ENCODE measurements around the gene MDC1.
A peak's percentile ranks its signal among the peaks of the same experiment; 100 is the strongest.
"Not testable (repeated sequence)": the region's sequence is repeated elsewhere in the genome, so short reads cannot be mapped to it uniquely, and the experiment has no call there.

Gene MDC1

DNA sequence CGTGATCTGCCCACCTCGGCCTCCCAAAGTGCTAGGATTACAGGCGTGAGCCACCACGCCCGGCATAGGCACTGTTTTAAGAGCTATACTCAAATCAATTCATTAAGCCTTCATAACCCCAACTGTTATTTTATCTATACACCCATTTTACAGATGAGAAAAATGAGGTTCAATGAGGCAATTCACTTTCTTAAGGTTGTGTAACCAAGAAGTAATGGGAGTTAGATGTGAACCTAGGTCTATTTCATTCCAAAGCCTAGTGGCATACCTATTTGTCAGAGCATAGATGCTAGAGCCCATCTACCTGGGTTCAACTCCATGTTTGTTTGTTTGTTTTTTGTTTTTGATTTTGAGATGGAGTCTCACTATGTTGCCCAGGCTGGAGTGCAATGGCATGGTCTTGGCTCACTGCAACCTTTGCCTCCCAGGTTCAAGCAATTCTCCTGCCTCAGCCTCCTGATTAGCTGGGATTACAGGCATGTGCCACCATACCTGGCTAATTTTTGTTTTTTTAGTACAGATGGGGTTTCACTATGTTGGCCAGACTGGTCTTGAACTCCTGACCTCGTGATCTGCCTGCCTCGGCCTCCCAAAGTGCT, 39.4 kb upstream of the MDC1 start:
- not testable (repeated sequence) for H3K9me3 ChIP-seq (ENCODE audit: control insufficient read depth, insufficient read depth, low read depth, low read length); H3K36me3 ChIP-seq (ENCODE audit: control insufficient read depth in 2 of 2, insufficient read depth in 1 of 2, low read length in 2 of 2); H3K27ac ChIP-seq (ENCODE audit: extremely low read depth, low read depth, low read length); H3K4me3 ChIP-seq (ENCODE audit: low read depth, low read length)
- CTCF ChIA-PET = interaction anchor here (0.9 to 1.3 kb wide), 4 partner anchors 10 to 78 kb away, joined by 3 to 5 read pairs (median 4); no protein-coding TSS in a partner anchor
- TF ChIP-seq ZNF121 (tag by site-specific recombination; IDR thresholded peaks at IDR 0.05) = peak; percentile 81; the same call in 1 of the 2 replicates
- POLR2A ChIA-PET = interaction anchor here (1.0 to 1.7 kb wide), 2 partner anchors 13 to 25 kb away, joined by 4 to 16 read pairs; partner anchors contain the start of gene IER3
- H3K4me1 ChIP-seq (ENCODE audit: control insufficient read depth, insufficient read depth, low read length) = peaks cover 17% of the 10 kb centered on the region

- CTCF ChIA-PET = no interaction called here
These were observed 37.5 kb upstream of the MDC1 start for GRCh38 chr6:30754631-30755030.

DNA sequence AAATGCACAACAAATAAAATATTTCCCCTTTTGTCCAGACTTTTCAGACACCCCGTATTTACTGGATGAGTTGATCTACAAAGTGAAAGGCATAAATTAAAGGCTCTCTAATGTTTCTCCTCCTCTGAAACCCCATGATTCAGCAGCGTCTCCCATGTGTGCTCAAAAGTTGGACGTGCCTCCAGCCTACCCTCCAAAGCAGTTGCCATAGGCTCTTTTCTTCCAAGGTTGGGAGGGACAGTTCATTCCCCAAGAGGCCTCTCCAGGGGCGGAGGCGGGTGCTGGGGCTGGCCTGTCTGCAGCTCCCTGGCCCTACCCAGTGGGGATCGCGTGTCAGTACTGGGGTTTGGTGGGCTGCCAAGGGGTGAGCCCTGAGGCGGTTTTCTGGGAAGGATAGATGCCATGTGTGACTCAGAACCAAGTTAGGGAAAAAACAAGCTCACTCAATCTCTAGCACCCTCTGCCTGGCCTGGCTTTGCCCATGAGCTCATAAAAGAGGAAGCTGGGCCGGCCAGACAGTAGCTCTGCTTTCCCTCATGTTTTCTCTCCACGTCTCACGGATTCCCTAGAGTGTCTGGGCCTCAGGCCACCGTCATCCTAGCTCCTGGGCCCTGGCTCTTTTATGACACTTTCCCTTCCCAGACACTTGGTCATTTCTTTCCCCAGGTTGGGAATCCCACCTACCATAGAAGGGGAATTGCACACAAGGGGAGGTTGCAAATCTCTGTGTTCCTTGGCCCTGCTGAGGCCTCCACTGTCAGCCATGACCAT, 35.3 kb upstream of the MDC1 start:
- Histone ChIP-seq H3K27ac (ENCODE audit: extremely low read depth, low read depth, low read length) (peak overlapping the region; percentile 98), H3K4me3 (ENCODE audit: low read depth, low read length) (no peak overlapping the region), H3K9me3 (ENCODE audit: control insufficient read depth, insufficient read depth, low read depth, low read length) (no peaks in the 10 kb centered on the region), H3K4me1 (ENCODE audit: control insufficient read depth, insufficient read depth, low read length) (peaks cover 19% of the 10 kb centered on the region), H3K36me3 (ENCODE audit: control insufficient read depth in 2 of 2, insufficient read depth in 1 of 2, low read length in 2 of 2) (no peaks in the 10 kb centered on the region)
- CTCF ChIA-PET = interaction anchor here (0.6 to 2.2 kb wide), 19 partner anchors 9 to 335 kb away, joined by 3 to 20 read pairs (median 4); partner anchors contain the start of gene DHX16
- POLR2A ChIA-PET = interaction anchor here (0.5 to 2.5 kb wide), 27 partner anchors 9 to 155 kb away, joined by 3 to 84 read pairs (median 6); partner anchors contain the start of genes DDR1, DHX16, FLOT1 and GTF2H4
- TF ChIP-seq ZNF513 (tag by site-specific recombination; IDR thresholded peaks at IDR 0.05) = no peak
- TF ChIP-seq ZNF791 (tag by site-specific recombination; IDR thresholded peaks at IDR 0.05) = no peak
- no peak for TF ChIP-seq ZNF704 (tag by site-specific recombination; IDR thresholded peaks at IDR 0.05)
- TF ChIP-seq, protein P1, sequence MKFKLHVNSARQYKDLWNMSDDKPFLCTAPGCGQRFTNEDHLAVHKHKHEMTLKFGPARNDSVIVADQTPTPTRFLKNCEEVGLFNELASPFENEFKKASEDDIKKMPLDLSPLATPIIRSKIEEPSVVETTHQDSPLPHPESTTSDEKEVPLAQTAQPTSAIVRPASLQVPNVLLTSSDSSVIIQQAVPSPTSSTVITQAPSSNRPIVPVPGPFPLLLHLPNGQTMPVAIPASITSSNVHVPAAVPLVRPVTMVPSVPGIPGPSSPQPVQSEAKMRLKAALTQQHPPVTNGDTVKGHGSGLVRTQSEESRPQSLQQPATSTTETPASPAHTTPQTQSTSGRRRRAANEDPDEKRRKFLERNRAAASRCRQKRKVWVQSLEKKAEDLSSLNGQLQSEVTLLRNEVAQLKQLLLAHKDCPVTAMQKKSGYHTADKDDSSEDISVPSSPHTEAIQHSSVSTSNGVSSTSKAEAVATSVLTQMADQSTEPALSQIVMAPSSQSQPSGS (tag by site-specific recombination; IDR thresholded peaks at IDR 0.05; ENCODE audit: low read depth) = peak; percentile 25; the same call in 1 of the 2 replicates
- TF ChIP-seq, protein P2, sequence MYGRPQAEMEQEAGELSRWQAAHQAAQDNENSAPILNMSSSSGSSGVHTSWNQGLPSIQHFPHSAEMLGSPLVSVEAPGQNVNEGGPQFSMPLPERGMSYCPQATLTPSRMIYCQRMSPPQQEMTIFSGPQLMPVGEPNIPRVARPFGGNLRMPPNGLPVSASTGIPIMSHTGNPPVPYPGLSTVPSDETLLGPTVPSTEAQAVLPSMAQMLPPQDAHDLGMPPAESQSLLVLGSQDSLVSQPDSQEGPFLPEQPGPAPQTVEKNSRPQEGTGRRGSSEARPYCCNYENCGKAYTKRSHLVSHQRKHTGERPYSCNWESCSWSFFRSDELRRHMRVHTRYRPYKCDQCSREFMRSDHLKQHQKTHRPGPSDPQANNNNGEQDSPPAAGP (tag by site-specific recombination; IDR thresholded peaks at IDR 0.05) = peak; percentile 91; the same call in 1 of the 2 replicates
- no peak for TF ChIP-seq ZSCAN16 (tag by site-specific recombination; IDR thresholded peaks at IDR 0.05)
- TF ChIP-seq, protein P3, sequence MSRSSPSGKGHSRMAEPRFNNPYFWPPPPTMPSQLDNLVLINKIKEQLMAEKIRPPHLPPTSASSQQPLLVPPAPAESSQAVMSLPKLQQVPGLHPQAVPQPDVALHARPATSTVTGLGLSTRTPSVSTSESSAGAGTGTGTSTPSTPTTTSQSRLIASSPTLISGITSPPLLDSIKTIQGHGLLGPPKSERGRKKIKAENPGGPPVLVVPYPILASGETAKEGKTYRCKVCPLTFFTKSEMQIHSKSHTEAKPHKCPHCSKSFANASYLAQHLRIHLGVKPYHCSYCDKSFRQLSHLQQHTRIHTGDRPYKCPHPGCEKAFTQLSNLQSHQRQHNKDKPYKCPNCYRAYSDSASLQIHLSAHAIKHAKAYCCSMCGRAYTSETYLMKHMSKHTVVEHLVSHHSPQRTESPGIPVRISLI (tag by site-specific recombination; IDR thresholded peaks at IDR 0.05) = peak; percentile 97
- no peak for TF ChIP-seq ZBTB1 (tag by site-specific recombination; IDR thresholded peaks at IDR 0.05)
- TF ChIP-seq ZNF777 (tag by site-specific recombination; IDR thresholded peaks at IDR 0.05; ENCODE audit: borderline replicate concordance) = no peak

More at GRCh38 chr6:30754631-30755030, 37.5 kb upstream of the MDC1 start:
- Histone ChIP-seq H3K4me1 (ENCODE audit: control insufficient read depth, insufficient read depth, low read length) (peaks cover 17% of the 10 kb centered on the region), H3K4me3 (ENCODE audit: low read depth, low read length) (no peak overlapping the region), H3K27ac (ENCODE audit: extremely low read depth, low read depth, low read length) (no peak overlapping the region), H3K9me3 (ENCODE audit: control insufficient read depth, insufficient read depth, low read depth, low read length) (no peaks in the 10 kb centered on the region), H3K36me3 (ENCODE audit: control insufficient read depth in 2 of 2, insufficient read depth in 1 of 2, low read length in 2 of 2) (no peaks in the 10 kb centered on the region)
- TF ChIP-seq ZNF394 (tag by site-specific recombination; IDR thresholded peaks at IDR 0.05; ENCODE audit: borderline replicate concordance) (no peak), ZNF549 (tag by site-specific recombination; IDR thresholded peaks at IDR 0.05) (no peak), ZNF654 (tag by site-specific recombination; IDR thresholded peaks at IDR 0.05; ENCODE audit: low read depth) (no peak), ZSCAN23 (tag by site-specific recombination; IDR thresholded peaks at IDR 0.05) (no peak), ZNF398 (tag by site-specific recombination; IDR thresholded peaks at IDR 0.05) (no peak), ZNF792 (tag by site-specific recombination; IDR thresholded peaks at IDR 0.05) (no peak), ZNF302 (tag by site-specific recombination; IDR thresholded peaks at IDR 0.05; ENCODE audit: low read depth) (no peak), ZIC2 (tag by site-specific recombination; IDR thresholded peaks at IDR 0.05) (no peak), ZNF174 (tag by site-specific recombination; IDR thresholded peaks at IDR 0.05) (no peak), ZEB2 (tag by site-specific recombination; IDR thresholded peaks at IDR 0.05) (no peak), ZNF112 (tag by site-specific recombination; IDR thresholded peaks at IDR 0.05) (no peak), ZNF571 (tag by site-specific recombination; IDR thresholded peaks at IDR 0.05) (no peak), ZNF561 (tag by site-specific recombination; IDR thresholded peaks at IDR 0.05; ENCODE audit: borderline replicate concordance) (no peak)
- TF ChIP-seq, protein P3 (tag by site-specific recombination; IDR thresholded peaks at IDR 0.05) = no peak
- POLR2A ChIA-PET = no interaction called here
